Neural cell (in vitro differentiated cells): ENCODE data around the gene PRKCE. TPM values are rescaled to one million over a fixed set of nuclear protein-coding genes. Genes with fewer than 3 reads are reported as not detected.

Experiments used
- H2AFZ ChIP-seq: fragments of 200-600, 300-800 bp; sonication (generic), shearing (Covaris generic); 2 replicates; pipeline ENCODE4 v1.6.0; 2014; ENCODE audit warnings: low read depth, mild to moderate bottlenecking, antibody characterized with exemption, low read length, moderate library complexity
- H3F3A ChIP-seq: fragments of 200-600 bp; shearing (Covaris generic); 2 replicates; pipeline ENCODE4 v1.6.1; 2016; ENCODE audit warnings: mild to moderate bottlenecking, moderate library complexity, mixed read lengths, antibody characterized with exemption, low read length; ENCODE audit not compliant: insufficient read depth, poor library complexity, severe bottlenecking
- H3K27ac ChIP-seq: fragments of 200-600, 300-800 bp; sonication (generic), shearing (Covaris generic); 2 replicates; pipeline ENCODE4 v1.5.1; 2014; ENCODE audit warnings: mild to moderate bottlenecking, low read length, moderate library complexity
- H3K27me3 ChIP-seq: fragments of 300-800, 200-600 bp; sonication (generic), shearing (Covaris generic); 2 replicates; pipeline ENCODE4 v1.6.0; 2014; ENCODE audit warnings: mild to moderate bottlenecking, low read depth, low read length, moderate library complexity; ENCODE audit not compliant: insufficient read depth
- H3K36me3 ChIP-seq: fragments of 300-800, 200-600 bp; sonication (generic), shearing (Covaris generic); 2 replicates; pipeline ENCODE4 v1.5.1; 2014; ENCODE audit warnings: mild to moderate bottlenecking, antibody characterized with exemption, low read length, moderate library complexity; ENCODE audit not compliant: insufficient read depth
- H3K4me2 ChIP-seq: fragments of 300-800, 200-600 bp; sonication (generic), shearing (Covaris generic); 2 replicates; pipeline ENCODE4 v1.6.0; 2014; ENCODE audit warnings: mild to moderate bottlenecking, low read length
- H3K4me3 ChIP-seq: fragments of 300-800, 200-600 bp; sonication (generic), shearing (Covaris generic); 2 replicates; pipeline ENCODE4 v1.5.1; 2014; ENCODE audit warnings: mild to moderate bottlenecking, low read length, moderate library complexity
- H3K79me2 ChIP-seq: fragments of 200-600 bp; shearing (Covaris generic); replicated peaks from 2 replicates; pipeline ENCODE4 v1.6.0; 2014; ENCODE audit warnings: mild to moderate bottlenecking, low read length, moderate library complexity; ENCODE audit not compliant: insufficient read depth
- H3K9ac ChIP-seq: fragments of 300-800, 200-600 bp; sonication (generic), shearing (Covaris generic); 2 replicates; pipeline ENCODE4 v1.6.1; 2016; ENCODE audit warnings: mild to moderate bottlenecking, low read length, mixed read lengths
- H3K9me2 ChIP-seq: fragments of 200-600 bp; shearing (Covaris generic); 2 replicates; pipeline ENCODE4 v1.6.1; 2016; ENCODE audit warnings: mild to moderate bottlenecking, low read length, mixed read lengths; ENCODE audit not compliant: insufficient read depth
- H3K9me3 ChIP-seq: fragments of 200-600, 300-800 bp; sonication (generic), shearing (Covaris generic); 2 replicates; pipeline ENCODE4 v1.6.1; 2016; ENCODE audit warnings: mild to moderate bottlenecking, mixed run types, low read length, moderate library complexity, mixed read lengths
- H4K20me1 ChIP-seq: fragments of 200-600 bp; shearing (Covaris generic); 2 replicates; pipeline ENCODE4 v1.6.1; 2016; ENCODE audit warnings: mild to moderate bottlenecking, mixed run types; ENCODE audit not compliant: insufficient read depth
- EP300 ChIP-seq: fragments of 450-650 bp; conservative IDR thresholded peaks from 2 replicates; pipeline ENCODE4 v1.6.1; 2014; ENCODE audit warnings: antibody characterized with exemption, mild to moderate bottlenecking, moderate library complexity; ENCODE audit not compliant: poor library complexity, severe bottlenecking
- EZH2 ChIP-seq: fragments of 200-600, 300-800 bp; shearing (Covaris generic), sonication (generic); IDR thresholded peaks from 2 replicates; pipeline ENCODE4 v1.6.1; 2014; ENCODE audit warnings: antibody characterized with exemption, low read length, borderline replicate concordance, mild to moderate bottlenecking; ENCODE audit not compliant: insufficient read depth, poor library complexity, severe bottlenecking
- MXI1 ChIP-seq: fragments of 450-650 bp; conservative IDR thresholded peaks from 2 replicates; pipeline ENCODE4 v1.6.1; 2014; ENCODE audit warnings: antibody characterized with exemption, mild to moderate bottlenecking; ENCODE audit not compliant: poor library complexity, severe bottlenecking
- POLR2AphosphoS5 ChIP-seq: IDR thresholded peaks from 2 replicates; pipeline ENCODE4 v1.6.1; 2012
- RAD21 ChIP-seq: fragments of 450-650 bp; conservative IDR thresholded peaks from 2 replicates; pipeline ENCODE4 v1.6.1; 2014; ENCODE audit warnings: antibody characterized with exemption, mild to moderate bottlenecking, moderate library complexity
- SMC3 ChIP-seq: fragments of 450-650 bp; conservative IDR thresholded peaks from 2 replicates; pipeline ENCODE4 v1.6.1; 2014; ENCODE audit warnings: antibody characterized with exemption, mild to moderate bottlenecking, moderate library complexity; ENCODE audit not compliant: poor library complexity
- TAF1 ChIP-seq: IDR thresholded peaks from 2 replicates; pipeline ENCODE4 v1.6.1; 2012; ENCODE audit warnings: low read depth
- polyA plus RNA-seq: library from polyadenylated mRNA; depleted of rRNA; stranded (reverse); fragments of >200 nt; gene quantifications from 2 replicates; pipeline ENCODE4 v1.2.3, GENCODE V29; 2014
- TF ChIP-seq, protein P1 (sequence below): IDR thresholded peaks from 2 replicates; pipeline ENCODE4 v1.6.1; 2012; ENCODE audit warnings: borderline replicate concordance
- TF ChIP-seq, protein P2 (sequence below): fragments of 450-650 bp; IDR thresholded peaks from 2 replicates; pipeline ENCODE4 v1.5.1; 2014; ENCODE audit warnings: antibody characterized with exemption, mild to moderate bottlenecking, moderate library complexity; ENCODE audit not compliant: poor library complexity, severe bottlenecking

Gene PRKCE
- polyA plus RNA-seq, 1 donor from 2014 or later: 5.4 TPM

DNA sequence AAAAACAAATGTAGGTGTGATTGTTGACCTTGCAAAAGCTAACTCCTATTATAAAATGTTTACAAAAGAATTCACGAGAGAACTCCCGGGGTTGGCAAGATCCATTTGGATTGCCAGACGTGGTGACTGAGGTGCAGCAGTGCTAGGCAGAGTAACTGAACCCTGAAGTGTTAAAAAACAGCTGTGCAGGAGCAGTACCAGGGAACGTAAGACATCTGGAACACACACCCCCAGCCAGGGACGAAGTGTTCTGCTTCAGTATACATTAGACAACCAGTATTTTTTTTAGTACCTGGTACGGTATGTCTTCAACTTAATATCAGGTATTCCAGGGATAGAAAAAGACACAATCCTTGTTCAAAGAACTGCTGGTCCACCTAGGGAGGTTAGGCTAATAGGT, 373.6 kb downstream of the PRKCE start:
- no peaks in the 10 kb centered on the region for H3K9me3 ChIP-seq
- H3K4me3 ChIP-seq: no peak overlapping the region
- H3K79me2 ChIP-seq: no peaks in the 10 kb centered on the region
- H3F3A ChIP-seq: no peaks in the 10 kb centered on the region
- H3K36me3 ChIP-seq: no peaks in the 10 kb centered on the region
- no peaks in the 10 kb centered on the region for H4K20me1 ChIP-seq
- H3K4me2 ChIP-seq: no peak overlapping the region
- H3K27ac ChIP-seq: no peak overlapping the region
- no peaks in the 10 kb centered on the region for H3K9me2 ChIP-seq
- H2AFZ ChIP-seq: no peak overlapping the region
- H3K9ac ChIP-seq: no peak overlapping the region
- TF ChIP-seq, protein P1, sequence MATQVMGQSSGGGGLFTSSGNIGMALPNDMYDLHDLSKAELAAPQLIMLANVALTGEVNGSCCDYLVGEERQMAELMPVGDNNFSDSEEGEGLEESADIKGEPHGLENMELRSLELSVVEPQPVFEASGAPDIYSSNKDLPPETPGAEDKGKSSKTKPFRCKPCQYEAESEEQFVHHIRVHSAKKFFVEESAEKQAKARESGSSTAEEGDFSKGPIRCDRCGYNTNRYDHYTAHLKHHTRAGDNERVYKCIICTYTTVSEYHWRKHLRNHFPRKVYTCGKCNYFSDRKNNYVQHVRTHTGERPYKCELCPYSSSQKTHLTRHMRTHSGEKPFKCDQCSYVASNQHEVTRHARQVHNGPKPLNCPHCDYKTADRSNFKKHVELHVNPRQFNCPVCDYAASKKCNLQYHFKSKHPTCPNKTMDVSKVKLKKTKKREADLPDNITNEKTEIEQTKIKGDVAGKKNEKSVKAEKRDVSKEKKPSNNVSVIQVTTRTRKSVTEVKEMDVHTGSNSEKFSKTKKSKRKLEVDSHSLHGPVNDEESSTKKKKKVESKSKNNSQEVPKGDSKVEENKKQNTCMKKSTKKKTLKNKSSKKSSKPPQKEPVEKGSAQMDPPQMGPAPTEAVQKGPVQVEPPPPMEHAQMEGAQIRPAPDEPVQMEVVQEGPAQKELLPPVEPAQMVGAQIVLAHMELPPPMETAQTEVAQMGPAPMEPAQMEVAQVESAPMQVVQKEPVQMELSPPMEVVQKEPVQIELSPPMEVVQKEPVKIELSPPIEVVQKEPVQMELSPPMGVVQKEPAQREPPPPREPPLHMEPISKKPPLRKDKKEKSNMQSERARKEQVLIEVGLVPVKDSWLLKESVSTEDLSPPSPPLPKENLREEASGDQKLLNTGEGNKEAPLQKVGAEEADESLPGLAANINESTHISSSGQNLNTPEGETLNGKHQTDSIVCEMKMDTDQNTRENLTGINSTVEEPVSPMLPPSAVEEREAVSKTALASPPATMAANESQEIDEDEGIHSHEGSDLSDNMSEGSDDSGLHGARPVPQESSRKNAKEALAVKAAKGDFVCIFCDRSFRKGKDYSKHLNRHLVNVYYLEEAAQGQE: no peak
- TF ChIP-seq, protein P2, sequence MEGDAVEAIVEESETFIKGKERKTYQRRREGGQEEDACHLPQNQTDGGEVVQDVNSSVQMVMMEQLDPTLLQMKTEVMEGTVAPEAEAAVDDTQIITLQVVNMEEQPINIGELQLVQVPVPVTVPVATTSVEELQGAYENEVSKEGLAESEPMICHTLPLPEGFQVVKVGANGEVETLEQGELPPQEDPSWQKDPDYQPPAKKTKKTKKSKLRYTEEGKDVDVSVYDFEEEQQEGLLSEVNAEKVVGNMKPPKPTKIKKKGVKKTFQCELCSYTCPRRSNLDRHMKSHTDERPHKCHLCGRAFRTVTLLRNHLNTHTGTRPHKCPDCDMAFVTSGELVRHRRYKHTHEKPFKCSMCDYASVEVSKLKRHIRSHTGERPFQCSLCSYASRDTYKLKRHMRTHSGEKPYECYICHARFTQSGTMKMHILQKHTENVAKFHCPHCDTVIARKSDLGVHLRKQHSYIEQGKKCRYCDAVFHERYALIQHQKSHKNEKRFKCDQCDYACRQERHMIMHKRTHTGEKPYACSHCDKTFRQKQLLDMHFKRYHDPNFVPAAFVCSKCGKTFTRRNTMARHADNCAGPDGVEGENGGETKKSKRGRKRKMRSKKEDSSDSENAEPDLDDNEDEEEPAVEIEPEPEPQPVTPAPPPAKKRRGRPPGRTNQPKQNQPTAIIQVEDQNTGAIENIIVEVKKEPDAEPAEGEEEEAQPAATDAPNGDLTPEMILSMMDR: no peak
- TF ChIP-seq MXI1 (no peak), POLR2AphosphoS5 (no peak), EP300 (no peak)
- H3K27me3 ChIP-seq: no peaks in the 10 kb centered on the region

DNA sequence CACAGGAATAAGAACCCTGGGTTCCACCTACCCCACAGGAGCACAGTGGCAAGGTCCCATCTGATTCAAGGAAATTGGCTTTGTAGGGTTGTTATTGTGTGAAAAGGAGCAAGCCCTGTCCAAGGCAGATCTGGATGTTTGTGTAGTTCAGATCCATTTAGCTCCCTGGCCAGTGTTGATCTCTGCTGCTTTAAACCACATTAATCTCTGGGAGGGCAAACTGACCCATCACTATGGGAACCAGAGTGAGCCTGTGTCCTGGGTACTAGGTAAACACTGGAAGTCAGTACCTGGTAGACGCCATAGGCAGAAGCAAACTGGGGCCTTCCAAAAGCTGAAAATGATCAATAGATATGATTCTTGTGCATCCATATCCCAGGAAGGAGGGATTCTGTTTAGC, 374.2 kb downstream of the PRKCE start:
- H3K36me3 ChIP-seq: no peaks in the 10 kb centered on the region
- no peak overlapping the region for H3K9ac ChIP-seq
- H3K79me2 ChIP-seq: no peaks in the 10 kb centered on the region
- no peaks in the 10 kb centered on the region for H3F3A ChIP-seq
- H2AFZ ChIP-seq: no peak overlapping the region
- TF ChIP-seq MXI1: no peak
- no peak for TF ChIP-seq EZH2
- TF ChIP-seq RAD21: no peak
- TF ChIP-seq TAF1: no peak
- TF ChIP-seq, protein P1: no peak
- TF ChIP-seq POLR2AphosphoS5: no peak
- TF ChIP-seq SMC3: no peak
- TF ChIP-seq, protein P2: no peak
- TF ChIP-seq EP300: no peak
- H3K27me3 ChIP-seq: no peaks in the 10 kb centered on the region
- no peak overlapping the region for H3K27ac ChIP-seq
- no peaks in the 10 kb centered on the region for H4K20me1 ChIP-seq
- no peak overlapping the region for H3K4me3 ChIP-seq
- H3K4me2 ChIP-seq: no peak overlapping the region
- H3K9me2 ChIP-seq: no peaks in the 10 kb centered on the region
- H3K9me3 ChIP-seq: no peaks in the 10 kb centered on the region
